Left ventricle myocardium inferior (tissue), 1 donor: ENCODE data around the gene KLHL28. TPM values are rescaled to one million over a fixed set of nuclear protein-coding genes. Genes with fewer than 3 reads are reported as not detected.

Source experiments
- DNase-seq: peaks from one replicate; pipeline ENCODE4 v3.0.0-alpha.2; 2020
- H3K27ac ChIP-seq: fragments of 200-600 bp; replicated peaks from 2 replicates; pipeline ENCODE4 v1.8.0; 2021
- H3K27me3 ChIP-seq: fragments of 200-600 bp; 2 replicates; pipeline ENCODE4 v1.8.0; 2021; ENCODE audit warnings: low read depth
- H3K36me3 ChIP-seq: fragments of 200-600 bp; 2 replicates; pipeline ENCODE4 v1.8.0; 2021
- H3K4me1 ChIP-seq: fragments of 200-600 bp; 2 replicates; pipeline ENCODE4 v1.8.0; 2021
- H3K4me3 ChIP-seq: fragments of 200-600 bp; 2 replicates; pipeline ENCODE4 v1.8.0; 2021; ENCODE audit warnings: mild to moderate bottlenecking, moderate library complexity
- H3K9me3 ChIP-seq: fragments of 200-600 bp; replicated peaks from 2 replicates; pipeline ENCODE4 v1.8.0; 2021
- intact Hi-C: fragments of 100-400 bp; cut with micrococcal nuclease; formaldehyde crosslinking; loops from one replicate; pipeline ENCODE4 v1.11.0; 2022
- total RNA-seq: library from RNA; stranded (reverse); fragmentation: NEBNext Ultra II Directional; extraction: Animal tissue kit (Norgen Biotek cat#: 25700); gene quantifications from one replicate; pipeline ENCODE4 v1.2.1, GENCODE V29; 2021
- TF ChIP-seq, protein P1 (sequence below): fragments of 200-600 bp; IDR thresholded peaks from 2 replicates; pipeline ENCODE4 v1.8.0; 2021; ENCODE audit warnings: antibody characterized with exemption, mild to moderate bottlenecking, borderline replicate concordance
- donor health status: DM: no; HTN: yes; CAD: no; lungs with severe emphysema.

The KLHL28 gene
- total RNA-seq, 1 donor from 2014 or later = 10.0 TPM

- H3K27ac ChIP-seq = peak overlapping the region; percentile 89
- peak overlapping the region; percentile 94 for H3K4me3 ChIP-seq
- no peaks in the 10 kb centered on the region for H3K36me3 ChIP-seq
- intact Hi-C loops = no loop called here
- TF ChIP-seq, protein P1, sequence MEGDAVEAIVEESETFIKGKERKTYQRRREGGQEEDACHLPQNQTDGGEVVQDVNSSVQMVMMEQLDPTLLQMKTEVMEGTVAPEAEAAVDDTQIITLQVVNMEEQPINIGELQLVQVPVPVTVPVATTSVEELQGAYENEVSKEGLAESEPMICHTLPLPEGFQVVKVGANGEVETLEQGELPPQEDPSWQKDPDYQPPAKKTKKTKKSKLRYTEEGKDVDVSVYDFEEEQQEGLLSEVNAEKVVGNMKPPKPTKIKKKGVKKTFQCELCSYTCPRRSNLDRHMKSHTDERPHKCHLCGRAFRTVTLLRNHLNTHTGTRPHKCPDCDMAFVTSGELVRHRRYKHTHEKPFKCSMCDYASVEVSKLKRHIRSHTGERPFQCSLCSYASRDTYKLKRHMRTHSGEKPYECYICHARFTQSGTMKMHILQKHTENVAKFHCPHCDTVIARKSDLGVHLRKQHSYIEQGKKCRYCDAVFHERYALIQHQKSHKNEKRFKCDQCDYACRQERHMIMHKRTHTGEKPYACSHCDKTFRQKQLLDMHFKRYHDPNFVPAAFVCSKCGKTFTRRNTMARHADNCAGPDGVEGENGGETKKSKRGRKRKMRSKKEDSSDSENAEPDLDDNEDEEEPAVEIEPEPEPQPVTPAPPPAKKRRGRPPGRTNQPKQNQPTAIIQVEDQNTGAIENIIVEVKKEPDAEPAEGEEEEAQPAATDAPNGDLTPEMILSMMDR = no peak
- H3K9me3 ChIP-seq = no peaks in the 10 kb centered on the region
- H3K4me1 ChIP-seq = peaks cover 84% of the 10 kb centered on the region
- H3K27me3 ChIP-seq = no peaks in the 10 kb centered on the region
- DNase-seq = no peak
Measured at GRCh38 chr14:44960146-44960545, 1.6 kb downstream of the KLHL28 start.

DNA sequence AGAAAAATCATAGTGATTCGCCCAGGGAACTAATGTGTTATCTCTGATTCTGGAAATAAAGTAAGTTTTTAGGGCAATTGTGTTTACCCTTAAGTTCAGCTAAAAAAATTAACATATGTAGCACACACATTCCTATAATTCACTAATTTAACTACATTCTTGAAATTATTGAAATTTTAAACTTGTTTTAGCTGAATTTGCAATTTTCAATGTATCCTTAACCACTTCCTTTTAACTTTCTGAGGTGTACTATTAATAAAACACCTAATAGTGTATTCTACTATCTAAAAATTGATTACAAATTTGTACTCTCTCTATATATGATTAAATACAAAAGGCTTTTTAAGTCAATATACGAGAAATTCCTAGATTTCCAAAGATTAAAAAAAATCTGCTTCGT is 2.2 kb downstream of the KLHL28 start:
- Histone ChIP-seq H3K36me3 (no peaks in the 10 kb centered on the region), H3K4me3 (peak overlapping the region; percentile 94), H3K4me1 (peaks cover 79% of the 10 kb centered on the region), H3K9me3 (no peaks in the 10 kb centered on the region), H3K27ac (peak overlapping the region; percentile 89), H3K27me3 (no peaks in the 10 kb centered on the region)
- intact Hi-C loops = no loop called here
- no peak for DNase-seq
- TF ChIP-seq, protein P1 = no peak

DNA sequence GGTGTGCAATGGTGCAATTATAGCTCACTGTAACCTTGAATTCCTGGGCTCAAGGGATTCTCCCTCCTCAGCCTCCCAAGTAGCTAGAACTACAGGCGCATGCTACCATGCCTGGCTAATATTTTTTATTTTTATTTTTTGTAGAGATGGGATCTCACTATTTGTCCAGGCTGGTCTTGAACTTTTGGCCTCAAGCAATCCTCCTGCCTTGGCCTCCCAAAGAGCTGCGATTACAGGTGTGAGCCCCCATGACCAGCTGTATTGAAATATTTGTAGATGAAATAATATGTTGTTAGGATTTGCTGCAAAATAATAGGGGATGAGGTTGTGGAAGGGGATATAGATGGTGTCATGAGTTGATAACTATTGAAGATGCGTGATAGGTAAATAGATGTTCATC is 4.9 kb downstream of the KLHL28 start:
- Histone ChIP-seq H3K4me3 (no peak overlapping the region), H3K36me3 (peaks cover 3% of the 10 kb centered on the region), H3K9me3 (no peaks in the 10 kb centered on the region), H3K27ac (no peak overlapping the region), H3K4me1 (peaks cover 54% of the 10 kb centered on the region), H3K27me3 (no peaks in the 10 kb centered on the region)
- TF ChIP-seq, protein P1 = no peak
- DNase-seq = no peak
- intact Hi-C loops = no loop called here

DNA sequence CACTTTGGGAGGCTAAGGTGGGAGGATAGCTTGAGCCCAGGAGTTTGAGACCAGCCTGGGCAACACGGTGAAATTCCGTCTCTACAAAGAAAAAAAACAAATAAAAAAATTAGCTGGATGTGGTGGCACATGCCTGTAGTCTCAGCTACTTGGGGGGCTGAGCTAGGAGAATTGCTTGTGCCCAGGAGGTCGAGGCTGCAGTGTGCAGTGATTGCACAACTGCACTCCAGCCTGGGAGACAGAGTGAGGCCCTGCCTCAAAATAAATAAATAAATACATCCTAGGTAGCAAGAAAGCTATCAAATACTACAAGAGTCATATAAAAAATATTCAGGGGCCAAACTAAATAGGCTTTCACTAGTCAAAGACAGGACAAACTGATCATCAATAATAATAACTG is 6.2 kb downstream of the KLHL28 start:
- peaks cover 53% of the 10 kb centered on the region for H3K4me1 ChIP-seq
- no peak overlapping the region for H3K27ac ChIP-seq
- H3K4me3 ChIP-seq = no peak overlapping the region
- H3K27me3 ChIP-seq = no peaks in the 10 kb centered on the region
- intact Hi-C loops = no loop called here
- peaks cover 3% of the 10 kb centered on the region for H3K36me3 ChIP-seq
- no peak for DNase-seq
- TF ChIP-seq, protein P1 = no peak
- H3K9me3 ChIP-seq = no peaks in the 10 kb centered on the region

- Histone ChIP-seq H3K9me3 (no peaks in the 10 kb centered on the region), H3K36me3 (peaks cover 3% of the 10 kb centered on the region), H3K4me3 (no peak overlapping the region), H3K4me1 (peaks cover 46% of the 10 kb centered on the region), H3K27ac (no peak overlapping the region), H3K27me3 (no peaks in the 10 kb centered on the region)
- no peak for DNase-seq
- intact Hi-C loops = no loop called here
- TF ChIP-seq, protein P1 = no peak
Measured at GRCh38 chr14:44954750-44955149, 7.0 kb downstream of the KLHL28 start.
